ENCODE measurements around the gene NCOA1. TPM values are rescaled to one million over a fixed set of nuclear protein-coding genes. Genes with fewer than 3 reads are reported as not detected.
"Not testable (repeated sequence)": the region's sequence is repeated elsewhere in the genome, so short reads cannot be mapped to it uniquely, and the experiment has no call there.

Gene NCOA1
- total RNA-seq, 1 experiment from 2014 or later, result 15.4 TPM

DNA sequence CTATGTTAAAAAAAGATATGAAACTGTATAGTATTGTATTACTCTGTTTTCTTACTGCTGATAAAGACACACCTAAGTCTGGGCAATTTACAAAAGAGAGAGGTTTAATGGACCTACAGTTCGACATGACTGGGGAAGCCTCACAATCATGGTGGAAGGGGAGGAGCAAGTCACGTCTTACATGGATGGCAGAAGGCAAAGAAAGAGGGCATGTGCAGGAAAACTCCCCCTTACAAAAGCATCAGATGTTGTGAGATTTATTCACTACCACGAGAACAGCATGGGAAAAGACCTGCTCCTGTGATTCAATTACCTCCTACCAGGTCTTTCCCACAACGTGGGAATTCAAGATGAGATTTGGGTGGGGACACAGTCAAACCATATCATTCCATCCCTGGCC lies 57.0 kb downstream of the NCOA1 start:
- H3K27me3 Mint-ChIP-seq (ENCODE audit: insufficient read depth, unreplicated experiment), result no peaks in the 10 kb centered on the region
- CTCF ChIA-PET, result no interaction called here
- peaks cover 21% of the 10 kb centered on the region for H3K9me3 Mint-ChIP-seq (ENCODE audit: unreplicated experiment)
- H3K4me3 Mint-ChIP-seq (ENCODE audit: unreplicated experiment), result no peak overlapping the region
- POLR2A ChIA-PET, result interaction anchor here (0.9 kb wide), 1 partner anchor 25 kb away, joined by 3 read pairs; no protein-coding TSS in a partner anchor
- no peaks in the 10 kb centered on the region for H3K4me1 Mint-ChIP-seq (ENCODE audit: insufficient read depth, unreplicated experiment)
- DNase-seq (ENCODE audit: unreplicated experiment), result no peak
- BruUV-seq (replicated peaks), result no TSS peak
- intact Hi-C loops (cut with micrococcal nuclease), result no loop called here
- TF ChIP-seq, protein P1, sequence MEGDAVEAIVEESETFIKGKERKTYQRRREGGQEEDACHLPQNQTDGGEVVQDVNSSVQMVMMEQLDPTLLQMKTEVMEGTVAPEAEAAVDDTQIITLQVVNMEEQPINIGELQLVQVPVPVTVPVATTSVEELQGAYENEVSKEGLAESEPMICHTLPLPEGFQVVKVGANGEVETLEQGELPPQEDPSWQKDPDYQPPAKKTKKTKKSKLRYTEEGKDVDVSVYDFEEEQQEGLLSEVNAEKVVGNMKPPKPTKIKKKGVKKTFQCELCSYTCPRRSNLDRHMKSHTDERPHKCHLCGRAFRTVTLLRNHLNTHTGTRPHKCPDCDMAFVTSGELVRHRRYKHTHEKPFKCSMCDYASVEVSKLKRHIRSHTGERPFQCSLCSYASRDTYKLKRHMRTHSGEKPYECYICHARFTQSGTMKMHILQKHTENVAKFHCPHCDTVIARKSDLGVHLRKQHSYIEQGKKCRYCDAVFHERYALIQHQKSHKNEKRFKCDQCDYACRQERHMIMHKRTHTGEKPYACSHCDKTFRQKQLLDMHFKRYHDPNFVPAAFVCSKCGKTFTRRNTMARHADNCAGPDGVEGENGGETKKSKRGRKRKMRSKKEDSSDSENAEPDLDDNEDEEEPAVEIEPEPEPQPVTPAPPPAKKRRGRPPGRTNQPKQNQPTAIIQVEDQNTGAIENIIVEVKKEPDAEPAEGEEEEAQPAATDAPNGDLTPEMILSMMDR (IDR thresholded peaks at IDR 0.05; ENCODE audit: unreplicated experiment), result no peak
- H3K36me3 Mint-ChIP-seq (ENCODE audit: insufficient read depth, unreplicated experiment), result no peaks in the 10 kb centered on the region
- H3K27ac Mint-ChIP-seq (ENCODE audit: low read depth, unreplicated experiment), result no peak overlapping the region

DNA sequence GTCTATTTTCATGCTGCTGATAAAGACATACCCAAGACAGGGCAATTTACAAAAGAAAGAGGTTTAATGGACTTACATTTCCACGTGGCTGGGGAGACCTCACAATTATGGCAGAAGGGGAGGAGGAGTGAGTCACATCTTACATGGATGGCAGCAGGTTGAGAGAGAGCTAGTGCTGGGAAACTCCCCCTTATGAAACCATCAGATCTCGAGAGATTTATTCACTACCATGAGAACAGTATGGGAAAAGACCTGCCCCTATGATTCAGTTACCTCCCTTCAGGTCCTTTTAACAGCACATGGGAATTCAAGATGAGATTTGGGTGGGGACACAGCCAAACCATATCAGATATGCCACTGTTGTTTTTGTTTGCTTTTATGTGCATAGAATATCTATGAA lies 59.2 kb downstream of the NCOA1 start:
- H3K9me3 Mint-ChIP-seq (ENCODE audit: unreplicated experiment); POLR2A ChIA-PET; CTCF ChIA-PET; intact Hi-C loops (cut with micrococcal nuclease); H3K36me3 Mint-ChIP-seq (ENCODE audit: insufficient read depth, unreplicated experiment); DNase-seq (ENCODE audit: unreplicated experiment); H3K4me3 Mint-ChIP-seq (ENCODE audit: unreplicated experiment); H3K27me3 Mint-ChIP-seq (ENCODE audit: insufficient read depth, unreplicated experiment); H3K4me1 Mint-ChIP-seq (ENCODE audit: insufficient read depth, unreplicated experiment); H3K27ac Mint-ChIP-seq (ENCODE audit: low read depth, unreplicated experiment); BruUV-seq (replicated peaks): not testable (repeated sequence)

DNA sequence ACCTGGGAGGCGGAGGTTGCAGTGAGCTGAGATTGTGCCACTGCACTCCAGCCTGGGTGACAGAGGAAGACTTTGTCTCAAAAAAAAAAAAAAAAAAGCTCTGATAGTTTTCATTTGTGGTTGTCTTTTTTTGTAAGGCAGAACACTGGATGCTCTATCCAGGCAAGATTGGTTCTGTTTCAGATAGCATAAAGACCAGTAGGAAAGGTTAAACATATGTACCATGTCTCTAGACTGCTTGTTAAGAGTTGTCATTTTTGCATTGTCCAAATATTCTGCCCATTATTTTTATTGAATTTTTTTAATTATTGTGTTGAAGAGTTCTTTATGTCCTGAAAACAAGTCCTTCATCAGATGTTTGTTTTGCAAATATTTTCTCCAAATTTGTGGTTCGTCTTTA lies 60.0 kb downstream of the NCOA1 start:
- Mint-ChIP-seq H3K27me3 (ENCODE audit: insufficient read depth, unreplicated experiment) (no peaks in the 10 kb centered on the region), H3K4me1 (ENCODE audit: insufficient read depth, unreplicated experiment) (no peaks in the 10 kb centered on the region), H3K27ac (ENCODE audit: low read depth, unreplicated experiment) (no peak overlapping the region), H3K9me3 (ENCODE audit: unreplicated experiment) (peaks cover 7% of the 10 kb centered on the region), H3K4me3 (ENCODE audit: unreplicated experiment) (no peak overlapping the region), H3K36me3 (ENCODE audit: insufficient read depth, unreplicated experiment) (no peaks in the 10 kb centered on the region)
- intact Hi-C loops (cut with micrococcal nuclease), result no loop called here
- TF ChIP-seq, protein P1 (IDR thresholded peaks at IDR 0.05; ENCODE audit: unreplicated experiment), result no peak
- no peak for DNase-seq (ENCODE audit: unreplicated experiment)
- POLR2A ChIA-PET, result interaction anchor here (0.9 kb wide), 1 partner anchor 60 kb away, joined by 3 read pairs; no protein-coding TSS in a partner anchor
- no TSS peak for BruUV-seq (replicated peaks)
- CTCF ChIA-PET, result interaction anchor here (0.6 kb wide), 1 partner anchor 835 kb away, joined by 3 read pairs; no protein-coding TSS in a partner anchor

DNA sequence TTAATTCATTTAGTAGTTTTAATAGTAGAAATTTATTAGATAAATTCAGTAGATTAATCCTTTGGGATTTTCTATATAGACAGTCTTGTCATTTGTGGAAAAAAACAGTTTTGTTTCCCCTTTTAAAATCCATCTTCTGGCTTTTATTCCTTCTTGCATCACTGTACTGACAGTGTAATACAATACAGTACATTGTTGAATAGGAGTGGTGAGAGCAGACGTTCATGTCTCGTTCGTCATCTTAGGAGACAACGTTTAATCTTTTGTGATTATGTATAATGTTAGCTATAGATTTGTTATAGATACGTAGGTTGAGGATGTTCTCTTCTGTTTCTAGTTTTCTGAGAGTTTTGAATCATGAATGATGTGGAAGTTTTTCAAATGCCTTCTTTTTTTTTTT lies 61.8 kb downstream of the NCOA1 start:
- ChIA-PET CTCF (no interaction called here), POLR2A (no interaction called here)
- H3K4me1 Mint-ChIP-seq (ENCODE audit: insufficient read depth, unreplicated experiment), result no peaks in the 10 kb centered on the region
- no peak overlapping the region for H3K27ac Mint-ChIP-seq (ENCODE audit: low read depth, unreplicated experiment)
- BruUV-seq (replicated peaks), result no TSS peak
- H3K27me3 Mint-ChIP-seq (ENCODE audit: insufficient read depth, unreplicated experiment), result no peaks in the 10 kb centered on the region
- H3K36me3 Mint-ChIP-seq (ENCODE audit: insufficient read depth, unreplicated experiment), result no peaks in the 10 kb centered on the region
- TF ChIP-seq, protein P1 (IDR thresholded peaks at IDR 0.05; ENCODE audit: unreplicated experiment), result no peak
- DNase-seq (ENCODE audit: unreplicated experiment), result no peak
- H3K9me3 Mint-ChIP-seq (ENCODE audit: unreplicated experiment), result peaks cover 7% of the 10 kb centered on the region
- intact Hi-C loops (cut with micrococcal nuclease), result no loop called here
- H3K4me3 Mint-ChIP-seq (ENCODE audit: unreplicated experiment), result no peak overlapping the region

Measured in MCF 10A (cell line).